Muscle layer of colon (tissue), 2 donors: ENCODE data around the gene SRCIN1.

Source experiments
- H3K27ac ChIP-seq: one replicate; pipeline ENCODE4 v1.7.0; 2013; ENCODE audit warnings: low read depth, mild to moderate bottlenecking, low read length, moderate library complexity
- H3K27me3 ChIP-seq, 2 donors: one replicate each; pipeline ENCODE4 v1.7.0; 2013; ENCODE audit warnings: low read length in 2 of 2, mild to moderate bottlenecking in 2 of 2; ENCODE audit not compliant: insufficient read depth in 2 of 2, control insufficient read depth in 1 of 2
- H3K36me3 ChIP-seq: one replicate; pipeline ENCODE4 v1.7.0; 2013; ENCODE audit warnings: mild to moderate bottlenecking, low read length; ENCODE audit not compliant: insufficient read depth
- H3K4me1 ChIP-seq: one replicate; pipeline ENCODE4 v1.7.0; 2013; ENCODE audit warnings: mild to moderate bottlenecking, low read length; ENCODE audit not compliant: insufficient read depth
- H3K4me3 ChIP-seq, 2 donors: one replicate each; pipeline ENCODE4 v1.7.0; 2013; ENCODE audit warnings: low read length in 2 of 2, low read depth in 1 of 2, mild to moderate bottlenecking in 1 of 2, moderate library complexity in 1 of 2
- H3K9ac ChIP-seq: one replicate; pipeline ENCODE4 v1.7.0; 2013; ENCODE audit warnings: low read length
- H3K9me3 ChIP-seq: one replicate; pipeline ENCODE4 v1.7.0; 2013; ENCODE audit warnings: mild to moderate bottlenecking, low read length
- donor health status: abdominal sarcoma.
- donor health status: Adenocarcinoma of cecum.

Gene SRCIN1

DNA sequence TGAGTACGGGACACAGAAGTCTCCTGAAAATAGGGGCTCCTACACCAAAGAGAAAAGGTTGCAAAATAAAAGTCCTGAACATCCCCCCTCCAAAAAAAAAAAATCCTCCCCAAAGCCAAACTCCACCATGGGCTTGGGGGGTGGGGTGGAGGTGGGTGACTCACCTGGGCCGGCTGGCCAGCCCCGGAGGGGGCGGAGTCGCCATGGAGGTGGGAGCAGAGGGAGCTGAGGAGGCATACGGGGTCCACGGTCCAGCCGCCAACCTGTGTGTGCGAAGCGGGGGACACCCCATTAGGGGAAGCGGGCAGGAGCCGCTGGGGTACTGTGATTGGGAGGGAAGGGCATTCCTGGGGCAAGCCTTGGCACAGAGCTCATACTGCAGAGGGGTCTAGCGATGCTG, 31.0 kb downstream of the SRCIN1 start:
- Histone ChIP-seq H3K4me1 (peaks cover 7% of the 10 kb centered on the region), H3K9me3 (no peaks in the 10 kb centered on the region), H3K27me3 (peaks cover 17 to 56% of the 10 kb centered on the region in 2 donors)

DNA sequence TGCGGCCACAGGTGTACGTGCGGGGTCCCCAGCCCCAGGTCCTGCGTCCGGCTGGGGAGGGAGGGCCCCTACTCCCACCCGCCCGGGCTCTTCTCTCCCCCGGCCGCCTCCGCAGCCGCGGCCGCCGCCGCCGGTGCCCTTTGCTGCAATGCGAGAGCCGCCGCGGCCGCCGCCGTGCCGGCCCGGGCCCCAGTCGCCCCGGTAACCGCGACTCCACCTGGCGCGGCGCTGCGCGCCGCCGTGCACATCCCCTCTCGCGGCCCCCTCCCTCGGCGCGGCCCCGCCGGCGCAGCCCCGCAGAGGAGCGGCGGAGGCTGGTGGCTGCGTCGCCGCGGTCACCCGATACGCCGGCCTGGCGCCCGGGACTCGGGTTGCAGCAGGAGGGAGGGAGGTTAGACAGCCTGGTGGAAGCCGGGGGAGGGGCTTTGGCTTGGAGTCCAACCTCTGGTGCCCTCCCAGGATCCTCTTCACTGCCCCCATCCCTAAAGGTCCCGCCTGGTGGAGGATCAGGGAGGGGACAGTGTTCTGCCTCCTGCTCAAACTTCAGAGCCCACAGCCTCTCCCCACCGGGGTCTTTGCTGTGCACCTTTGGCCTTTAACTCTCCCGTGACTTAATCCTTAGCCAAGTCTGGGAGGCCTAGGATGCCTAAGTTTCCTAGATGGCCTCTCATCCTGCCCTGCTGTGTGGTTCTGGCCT, 32.9 kb downstream of the SRCIN1 start:
- no peaks in the 10 kb centered on the region for H3K36me3 ChIP-seq
- H3K27me3 ChIP-seq, result peaks cover 9 to 37% of the 10 kb centered on the region in 2 donors
- no peaks in the 10 kb centered on the region for H3K9me3 ChIP-seq
- peaks cover 7% of the 10 kb centered on the region for H3K4me1 ChIP-seq
- H3K27ac ChIP-seq, result no peak overlapping the region
- no peak overlapping the region for H3K4me3 ChIP-seq
- H3K9ac ChIP-seq, result no peak overlapping the region

More for the DNA sequence above, 31.0 kb downstream of the SRCIN1 start:
- Histone ChIP-seq H3K4me3 (no peak overlapping the region), H3K27ac (no peak overlapping the region), H3K36me3 (no peaks in the 10 kb centered on the region), H3K9ac (no peak overlapping the region)

DNA sequence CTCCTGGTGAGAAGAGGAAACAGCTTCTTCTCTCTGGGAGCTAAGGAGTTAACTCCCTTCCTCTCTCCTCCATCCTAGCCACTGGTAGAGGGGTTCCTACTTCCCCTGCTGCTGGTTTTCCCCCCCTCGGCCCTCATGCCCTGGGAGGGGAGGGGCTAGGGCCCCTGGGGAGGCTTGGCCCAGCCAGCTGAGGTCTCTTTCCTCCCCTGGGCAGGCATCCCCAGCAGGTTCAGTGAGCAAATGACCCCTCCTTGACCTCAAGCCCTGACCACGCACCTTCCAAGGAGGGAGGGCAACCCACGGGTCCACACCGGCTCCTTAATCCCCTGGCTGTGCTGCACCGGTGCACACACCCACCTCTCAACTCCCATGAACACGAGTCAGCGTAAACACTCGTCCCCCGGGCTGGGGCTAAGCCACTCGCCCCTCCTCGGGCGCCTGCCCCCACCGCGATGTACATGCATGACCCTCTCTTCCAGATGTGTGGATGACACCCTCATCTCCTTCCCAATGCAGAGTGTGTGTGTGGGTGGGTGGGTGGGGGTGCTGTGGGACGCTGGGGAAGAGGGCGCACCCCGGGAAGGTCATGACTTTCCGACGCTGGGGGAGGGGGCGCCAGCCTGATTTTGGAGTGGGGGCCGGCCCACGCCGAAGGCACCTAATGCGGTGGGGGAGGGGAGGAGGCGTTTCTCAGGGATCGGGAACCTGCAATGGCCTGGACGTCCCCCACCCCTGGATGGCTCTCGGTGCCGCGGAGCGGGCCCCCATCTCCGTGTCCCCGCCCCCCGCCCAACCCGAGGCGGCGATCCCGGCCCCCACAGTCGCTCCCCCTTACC, 33.7 kb downstream of the SRCIN1 start:
- H3K4me1 ChIP-seq, result peaks cover 7% of the 10 kb centered on the region
- H3K27ac ChIP-seq, result no peak overlapping the region
- H3K4me3 ChIP-seq, result no peak overlapping the region
- H3K27me3 ChIP-seq, result peaks cover 9 to 29% of the 10 kb centered on the region in 2 donors
- H3K9me3 ChIP-seq, result no peaks in the 10 kb centered on the region
- no peaks in the 10 kb centered on the region for H3K36me3 ChIP-seq
- H3K9ac ChIP-seq, result no peak overlapping the region

DNA sequence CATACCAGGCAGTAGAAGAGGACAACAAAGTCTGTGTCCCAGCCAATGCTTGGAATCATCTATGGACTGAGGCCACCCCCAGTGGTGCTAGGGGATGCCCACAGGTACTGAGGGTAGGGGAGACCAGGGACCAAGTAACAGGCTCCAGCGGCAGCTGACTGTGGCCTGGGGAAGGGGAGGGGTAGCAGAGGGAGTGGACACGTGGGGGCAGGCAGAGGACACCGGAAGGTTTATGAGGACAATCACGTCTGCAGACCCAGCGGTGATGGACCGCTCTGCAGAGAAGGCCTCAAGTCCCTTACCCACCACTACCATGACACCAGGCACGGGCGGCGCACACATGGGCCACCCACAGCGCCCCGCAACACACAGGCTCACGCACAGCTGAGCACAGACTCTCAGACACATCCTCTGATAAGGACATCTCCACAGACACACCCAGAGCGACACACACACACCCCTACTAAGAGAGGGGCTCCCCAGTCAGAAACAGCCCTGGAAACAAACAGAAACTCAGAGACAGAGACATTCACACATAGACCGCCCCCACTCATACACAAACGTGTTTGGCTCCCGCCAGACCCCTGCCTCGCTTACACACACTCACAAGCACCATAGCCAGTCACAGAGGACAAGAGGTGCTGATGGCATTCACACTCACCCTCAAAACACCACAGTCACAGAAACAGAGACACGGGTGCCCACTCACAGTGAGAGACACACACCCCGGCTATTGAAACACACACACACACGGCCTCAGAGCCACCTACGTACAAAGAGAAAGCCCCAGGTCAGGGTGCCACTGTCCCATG, 35.8 kb downstream of the SRCIN1 start:
- Histone ChIP-seq H3K9me3 (no peaks in the 10 kb centered on the region), H3K4me1 (no peaks in the 10 kb centered on the region), H3K27ac (no peak overlapping the region), H3K27me3 (peaks cover 9 to 36% of the 10 kb centered on the region in 2 donors), H3K36me3 (no peaks in the 10 kb centered on the region), H3K9ac (no peak overlapping the region), H3K4me3 (no peak overlapping the region)

DNA sequence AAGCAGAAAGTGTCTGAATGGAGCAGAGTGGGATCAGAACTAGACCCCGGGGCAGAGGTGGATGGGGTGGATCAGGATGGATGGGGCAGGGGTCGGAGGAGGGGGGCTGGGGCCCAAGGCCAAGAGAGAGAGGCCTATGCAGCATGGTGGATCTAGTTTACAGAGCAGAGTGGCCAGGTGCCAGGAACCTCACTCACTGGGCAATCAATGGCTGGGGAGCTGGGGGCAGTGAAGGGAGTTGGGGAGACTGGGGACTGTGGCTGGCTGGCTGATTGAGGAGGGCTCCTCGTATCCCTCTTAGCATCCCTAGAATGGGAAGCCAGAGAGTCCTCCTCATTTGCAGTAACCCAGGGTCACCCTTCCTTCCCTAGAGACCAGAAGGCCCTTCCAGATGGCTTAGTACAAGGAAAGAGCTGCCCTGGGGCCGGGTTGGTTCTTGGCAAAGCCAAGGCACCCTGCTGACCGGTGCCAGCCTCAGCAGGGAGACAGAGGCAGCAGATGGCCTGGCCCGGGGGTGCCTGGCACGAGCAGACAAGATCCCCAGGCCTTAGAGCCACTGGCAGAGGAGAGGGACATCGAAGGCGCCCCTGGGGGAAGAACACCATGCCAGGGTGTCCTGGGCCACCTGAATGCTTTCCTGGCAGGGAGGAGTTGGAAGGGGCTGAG, 36.8 kb downstream of the SRCIN1 start:
- H3K9me3 ChIP-seq, result no peaks in the 10 kb centered on the region
- H3K9ac ChIP-seq, result no peak overlapping the region
- no peak overlapping the region for H3K27ac ChIP-seq
- no peak overlapping the region for H3K4me3 ChIP-seq
- no peaks in the 10 kb centered on the region for H3K36me3 ChIP-seq
- no peaks in the 10 kb centered on the region for H3K4me1 ChIP-seq
- H3K27me3 ChIP-seq, result peaks cover 9 to 35% of the 10 kb centered on the region in 2 donors

DNA sequence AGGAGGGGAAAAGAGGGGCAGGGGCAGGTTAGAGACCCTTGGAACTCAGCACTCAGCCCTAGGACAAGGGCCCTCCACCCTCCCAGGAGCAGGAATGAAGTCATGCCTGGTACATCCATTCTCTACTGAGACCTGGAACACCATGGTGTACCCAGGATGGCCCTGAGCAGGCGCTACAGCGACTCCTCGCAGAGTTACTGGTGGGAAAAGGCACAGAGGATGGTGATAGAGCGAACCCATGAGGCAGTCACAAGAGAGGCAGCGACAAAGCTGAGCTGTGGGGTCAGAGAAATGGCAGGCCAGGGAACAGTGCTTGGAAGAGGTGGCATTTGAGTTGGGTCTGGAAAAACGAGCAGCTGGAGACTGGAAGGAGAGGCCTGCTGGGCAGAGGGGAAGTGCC, 37.5 kb downstream of the SRCIN1 start:
- Histone ChIP-seq H3K36me3 (no peaks in the 10 kb centered on the region), H3K4me3 (no peak overlapping the region), H3K9me3 (no peaks in the 10 kb centered on the region), H3K9ac (no peak overlapping the region), H3K27me3 (peaks cover 4 to 32% of the 10 kb centered on the region in 2 donors), H3K4me1 (no peaks in the 10 kb centered on the region), H3K27ac (no peak overlapping the region)

DNA sequence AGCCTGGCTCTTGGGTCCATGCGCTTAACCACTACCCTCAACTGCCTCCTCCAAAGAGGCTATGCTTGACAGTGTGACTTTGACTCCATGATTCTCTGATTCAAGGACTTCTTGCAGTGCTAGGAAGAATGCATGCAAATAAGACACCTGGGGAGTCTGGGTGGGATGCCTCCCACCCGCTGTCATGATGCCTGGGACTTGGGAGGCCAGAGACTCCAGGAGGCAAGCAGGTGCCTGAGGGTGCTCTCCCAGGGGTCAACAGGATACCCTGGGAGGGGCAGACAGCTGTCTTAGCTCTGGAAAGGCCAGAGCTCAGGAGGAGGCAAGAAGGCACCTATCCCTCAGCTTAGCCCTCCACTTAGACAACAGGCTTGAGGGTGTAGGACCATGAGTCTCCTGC, 38.4 kb downstream of the SRCIN1 start:
- H3K27ac ChIP-seq, result no peak overlapping the region
- no peak overlapping the region for H3K9ac ChIP-seq
- H3K27me3 ChIP-seq, result peaks cover 3 to 33% of the 10 kb centered on the region in 2 donors

DNA sequence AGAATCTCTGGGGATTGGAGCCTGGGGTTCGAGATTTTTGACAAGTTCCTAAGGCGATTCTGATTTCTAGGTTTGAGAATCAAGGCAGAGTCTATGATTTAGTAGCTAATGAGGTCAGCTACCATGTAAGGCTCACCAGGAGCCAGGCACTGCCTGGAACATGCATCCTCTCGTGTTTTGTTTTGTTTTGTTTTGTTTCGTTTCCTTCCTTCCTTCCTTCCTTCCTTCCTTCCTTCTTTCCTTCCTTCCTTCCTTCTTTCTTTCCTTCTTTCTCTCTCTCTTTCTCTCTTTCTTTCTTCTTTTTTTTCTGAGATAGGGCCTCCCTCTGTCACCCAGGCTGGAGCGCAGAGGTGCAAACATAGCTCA, 39.1 kb downstream of the SRCIN1 start:
- H3K9ac ChIP-seq, result no peak overlapping the region

More for the DNA sequence above, 38.4 kb downstream of the SRCIN1 start:
- no peaks in the 10 kb centered on the region for H3K4me1 ChIP-seq
- H3K36me3 ChIP-seq, result no peaks in the 10 kb centered on the region
- H3K9me3 ChIP-seq, result no peaks in the 10 kb centered on the region
- no peak overlapping the region for H3K4me3 ChIP-seq

DNA sequence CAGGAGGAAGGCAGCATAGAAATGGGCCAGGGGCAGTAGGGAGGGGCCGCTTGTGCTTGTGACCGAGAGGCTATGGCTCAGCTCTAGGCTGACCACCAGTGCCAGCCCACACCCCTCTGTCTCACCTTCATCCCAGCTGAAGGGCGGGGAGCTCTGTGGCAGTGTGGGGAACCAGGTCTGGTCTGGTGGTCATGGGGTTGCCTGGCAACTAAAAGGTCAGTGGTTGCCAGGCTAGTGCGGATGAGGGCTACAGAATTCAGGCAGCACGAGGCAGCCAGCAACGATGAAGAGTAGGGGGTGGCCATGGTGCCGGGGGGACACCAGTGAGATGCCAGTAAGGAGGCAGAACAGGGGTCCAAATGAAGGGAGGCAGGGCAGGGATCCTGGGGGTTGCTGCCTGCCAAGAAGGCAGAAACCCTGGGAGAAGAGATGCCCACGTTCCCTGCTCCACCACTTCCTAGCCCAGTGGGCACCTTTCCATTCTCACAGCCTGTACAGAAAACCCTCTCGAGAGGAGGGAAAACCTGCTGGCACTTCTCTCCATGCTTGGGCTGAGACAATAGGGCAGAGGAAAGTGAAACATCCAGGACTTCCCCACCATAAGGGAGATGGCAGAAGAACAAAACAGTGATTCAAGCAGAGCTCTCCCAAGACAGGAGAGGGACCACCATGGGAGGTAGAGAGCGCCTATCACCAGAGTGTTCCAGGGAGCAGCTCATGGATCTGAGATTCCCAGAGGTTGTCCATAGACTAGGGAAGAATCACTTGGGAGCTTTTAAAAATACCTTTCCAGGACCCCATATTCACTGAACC, 39.7 kb downstream of the SRCIN1 start:
- Histone ChIP-seq H3K9me3 (no peaks in the 10 kb centered on the region), H3K27me3 (peaks cover 5 to 37% of the 10 kb centered on the region in 2 donors), H3K4me3 (no peak overlapping the region), H3K27ac (no peak overlapping the region), H3K9ac (no peak overlapping the region), H3K36me3 (no peaks in the 10 kb centered on the region), H3K4me1 (no peaks in the 10 kb centered on the region)

More for the DNA sequence above, 39.1 kb downstream of the SRCIN1 start:
- H3K4me3 ChIP-seq, result no peak overlapping the region
- H3K27ac ChIP-seq, result no peak overlapping the region
- H3K36me3 ChIP-seq, result no peaks in the 10 kb centered on the region
- H3K9me3 ChIP-seq, result no peaks in the 10 kb centered on the region
- H3K4me1 ChIP-seq, result no peaks in the 10 kb centered on the region
- peaks cover 5 to 36% of the 10 kb centered on the region in 2 donors for H3K27me3 ChIP-seq

DNA sequence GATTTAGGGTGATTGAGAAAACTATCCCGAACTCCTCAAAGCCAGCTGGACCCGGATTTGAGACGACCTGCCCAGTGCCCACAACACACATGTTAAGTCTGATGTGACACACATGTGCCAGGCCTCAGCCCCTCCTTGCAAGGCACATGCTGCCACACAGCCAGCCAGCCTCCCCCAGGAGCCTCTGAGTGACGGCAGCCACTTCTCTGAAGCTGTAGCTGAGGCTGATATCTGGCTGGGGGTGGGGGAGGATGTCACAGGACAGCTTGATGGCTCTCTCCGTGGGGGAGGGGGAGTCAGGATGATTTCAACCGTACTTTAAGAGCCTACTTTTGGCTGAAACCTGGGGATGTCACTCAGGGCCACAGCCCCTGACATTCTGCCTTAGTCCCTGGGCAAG, 40.9 kb downstream of the SRCIN1 start:
- Histone ChIP-seq H3K27me3 (peaks cover 5 to 44% of the 10 kb centered on the region in 2 donors), H3K4me1 (no peaks in the 10 kb centered on the region), H3K27ac (no peak overlapping the region), H3K4me3 (no peak overlapping the region), H3K36me3 (no peaks in the 10 kb centered on the region), H3K9ac (no peak overlapping the region), H3K9me3 (no peaks in the 10 kb centered on the region)
